ENCODE results near the gene CUEDC1. TPM values are rescaled to one million over a fixed set of nuclear protein-coding genes. Genes with fewer than 3 reads are reported as not detected.

CUEDC1 gene
- total and polyA plus RNA-seq, 4 donors = 19.7 to 55.7 (median 29.2) TPM

DNA sequence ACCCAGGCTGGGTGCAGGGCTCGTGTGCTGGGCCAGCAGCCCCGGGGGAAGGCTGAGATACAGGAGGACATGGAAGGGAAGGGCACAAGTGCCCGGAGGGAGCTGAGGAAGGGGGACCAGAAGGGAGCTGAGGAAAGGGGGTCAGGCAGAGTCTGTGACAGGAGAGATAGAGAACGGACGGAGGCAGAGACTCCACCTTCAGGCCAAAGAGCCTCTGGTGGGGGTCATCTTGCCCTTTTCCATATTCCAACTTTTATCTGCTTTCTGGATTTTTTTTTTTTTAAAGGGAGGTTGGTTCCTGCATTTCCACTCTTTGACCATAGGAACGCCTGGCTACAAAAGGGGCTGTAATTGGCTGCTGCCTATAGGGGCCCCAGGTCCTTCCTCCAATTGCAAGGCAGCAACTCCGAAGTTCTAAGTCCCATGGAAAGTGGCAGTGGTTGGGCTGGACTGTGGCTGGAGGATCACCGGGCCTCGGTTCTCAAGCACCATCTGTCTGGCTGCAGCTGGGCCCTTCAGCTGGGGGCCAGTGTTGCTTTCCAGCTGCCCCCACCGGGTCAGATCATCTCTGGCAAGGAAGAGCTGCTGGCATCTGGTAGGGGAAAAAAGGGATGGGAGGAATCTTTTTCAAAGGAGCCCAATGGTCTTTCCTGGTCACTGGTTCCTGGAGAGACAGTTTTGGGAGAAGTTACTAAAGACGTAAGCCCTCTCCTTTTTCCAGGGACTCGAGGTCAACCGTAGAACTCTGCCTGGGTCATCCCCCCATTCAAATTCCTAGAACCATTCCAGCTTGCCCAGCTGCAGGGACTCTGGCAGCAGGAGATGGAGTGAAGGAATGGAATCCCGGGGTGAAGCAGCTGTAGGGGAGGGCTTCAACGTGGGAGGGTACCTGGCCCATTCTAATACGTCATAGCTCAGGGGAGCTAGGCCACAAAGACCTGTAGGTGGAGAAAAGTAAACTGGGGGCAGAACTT is 92.2 kb downstream of the CUEDC1 start:
- TF ChIP-seq, protein P1, sequence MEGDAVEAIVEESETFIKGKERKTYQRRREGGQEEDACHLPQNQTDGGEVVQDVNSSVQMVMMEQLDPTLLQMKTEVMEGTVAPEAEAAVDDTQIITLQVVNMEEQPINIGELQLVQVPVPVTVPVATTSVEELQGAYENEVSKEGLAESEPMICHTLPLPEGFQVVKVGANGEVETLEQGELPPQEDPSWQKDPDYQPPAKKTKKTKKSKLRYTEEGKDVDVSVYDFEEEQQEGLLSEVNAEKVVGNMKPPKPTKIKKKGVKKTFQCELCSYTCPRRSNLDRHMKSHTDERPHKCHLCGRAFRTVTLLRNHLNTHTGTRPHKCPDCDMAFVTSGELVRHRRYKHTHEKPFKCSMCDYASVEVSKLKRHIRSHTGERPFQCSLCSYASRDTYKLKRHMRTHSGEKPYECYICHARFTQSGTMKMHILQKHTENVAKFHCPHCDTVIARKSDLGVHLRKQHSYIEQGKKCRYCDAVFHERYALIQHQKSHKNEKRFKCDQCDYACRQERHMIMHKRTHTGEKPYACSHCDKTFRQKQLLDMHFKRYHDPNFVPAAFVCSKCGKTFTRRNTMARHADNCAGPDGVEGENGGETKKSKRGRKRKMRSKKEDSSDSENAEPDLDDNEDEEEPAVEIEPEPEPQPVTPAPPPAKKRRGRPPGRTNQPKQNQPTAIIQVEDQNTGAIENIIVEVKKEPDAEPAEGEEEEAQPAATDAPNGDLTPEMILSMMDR (IDR thresholded peaks at IDR 0.05; ENCODE audit: control extremely low read depth, extremely low read depth) = no peak
- Histone ChIP-seq H3K9ac (ENCODE audit: insufficient read depth in 1 of 2, low read length in 2 of 2) (no peak overlapping the region), H3K27me3 (ENCODE audit: control insufficient read depth in 3 of 3, insufficient read depth in 3 of 3, low read length in 2 of 3) (no peaks in the 10 kb centered on the region), H3K4me3 (no peak overlapping the region), H3K4me1 (ENCODE audit: control insufficient read depth in 5 of 5, insufficient read depth in 5 of 5, low read length in 5 of 5) (peaks cover 0 to 28% (median 15%) of the 10 kb centered on the region in 5 donors), H3K36me3 (ENCODE audit: control insufficient read depth in 4 of 4, insufficient read depth in 4 of 4, low read length in 4 of 4) (peaks cover 0 to 11% (median 5%) of the 10 kb centered on the region in 4 donors), H3K9me3 (ENCODE audit: control insufficient read depth in 4 of 4, insufficient read depth in 3 of 4, low read length in 3 of 4) (no peaks in the 10 kb centered on the region), H3K27ac (ENCODE audit: low read depth in 1 of 2, low read length in 1 of 2) (peak overlapping the region in 1 of 2 donors; percentile 75)
- 82 to 86% methylated on average over 16 of the region's 16 CpGs for WGBS, 2 donors
- DNase-seq = peak in 1 of 3 donors; percentile 32
- ATAC-seq (ENCODE audit: insufficient read depth, low FRiP score) = no peak

DNA sequence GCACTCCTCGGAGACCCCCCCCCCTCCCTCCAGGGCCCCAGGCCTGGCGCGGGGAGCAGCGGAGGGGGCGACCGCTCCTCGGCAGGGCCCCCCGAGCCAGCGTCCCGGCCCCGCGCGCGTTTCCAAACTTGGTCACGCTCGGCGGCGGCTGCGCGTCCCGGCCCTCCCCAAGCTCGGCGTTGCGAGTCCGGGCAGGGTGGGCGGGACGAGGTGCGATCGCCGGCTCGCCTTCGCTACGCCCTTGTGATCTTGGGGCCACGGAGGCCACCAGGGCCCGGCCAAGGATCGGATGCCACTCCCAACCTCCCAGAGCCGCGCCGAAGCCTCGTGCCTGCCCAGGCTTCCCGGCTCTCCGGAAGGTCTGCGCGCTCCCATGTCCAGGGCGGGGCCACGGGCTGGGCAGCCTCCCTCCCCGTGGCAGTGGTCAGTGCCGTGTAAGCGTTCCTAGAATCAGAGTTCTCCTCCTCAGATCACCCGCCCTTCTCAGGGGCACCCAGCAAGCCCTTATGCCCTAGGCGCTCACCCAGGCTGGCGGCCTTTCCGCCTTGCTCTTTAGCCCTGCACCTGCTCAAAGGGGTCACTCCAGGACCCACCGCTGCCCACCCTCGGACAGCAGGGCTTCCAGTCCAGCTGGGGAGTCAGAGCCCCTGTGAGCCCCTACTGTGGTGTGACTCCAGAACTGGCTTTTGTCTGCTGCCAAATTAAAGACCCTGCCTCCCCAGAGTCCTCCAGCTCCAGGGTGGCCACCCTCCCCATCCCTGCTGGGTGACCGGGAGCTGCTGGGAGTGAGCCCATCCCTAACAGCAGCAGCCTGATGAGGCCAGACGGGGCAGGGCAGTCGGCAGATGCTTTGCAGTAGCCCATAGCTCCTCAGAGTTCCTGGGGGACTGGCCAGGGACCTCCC is 93.2 kb downstream of the CUEDC1 start:
- Histone ChIP-seq H3K4me1 (ENCODE audit: control insufficient read depth in 5 of 5, insufficient read depth in 5 of 5, low read length in 5 of 5) (peaks cover 0 to 25% (median 8%) of the 10 kb centered on the region in 5 donors), H3K9me3 (ENCODE audit: control insufficient read depth in 4 of 4, insufficient read depth in 3 of 4, low read length in 3 of 4) (no peaks in the 10 kb centered on the region), H3K36me3 (ENCODE audit: control insufficient read depth in 4 of 4, insufficient read depth in 4 of 4, low read length in 4 of 4) (peaks cover 0 to 8% (median 5%) of the 10 kb centered on the region in 4 donors), H3K4me3 (peak overlapping the region; percentile 18), H3K9ac (ENCODE audit: insufficient read depth in 1 of 2, low read length in 2 of 2) (no peak overlapping the region), H3K27me3 (ENCODE audit: control insufficient read depth in 3 of 3, insufficient read depth in 3 of 3, low read length in 2 of 3) (no peaks in the 10 kb centered on the region), H3K27ac (ENCODE audit: low read depth in 1 of 2, low read length in 1 of 2) (peak overlapping the region; percentile 75 to 85)
- WGBS, 2 donors = 11 to 35% methylated on average over 26 to 58 of the region's 58 CpGs
- TF ChIP-seq, protein P1 (IDR thresholded peaks at IDR 0.05; ENCODE audit: control extremely low read depth, extremely low read depth) = no peak
- peak; percentile 35 to 47 (median 43) for DNase-seq
- peak; percentile 78 for ATAC-seq (ENCODE audit: insufficient read depth, low FRiP score)

DNA sequence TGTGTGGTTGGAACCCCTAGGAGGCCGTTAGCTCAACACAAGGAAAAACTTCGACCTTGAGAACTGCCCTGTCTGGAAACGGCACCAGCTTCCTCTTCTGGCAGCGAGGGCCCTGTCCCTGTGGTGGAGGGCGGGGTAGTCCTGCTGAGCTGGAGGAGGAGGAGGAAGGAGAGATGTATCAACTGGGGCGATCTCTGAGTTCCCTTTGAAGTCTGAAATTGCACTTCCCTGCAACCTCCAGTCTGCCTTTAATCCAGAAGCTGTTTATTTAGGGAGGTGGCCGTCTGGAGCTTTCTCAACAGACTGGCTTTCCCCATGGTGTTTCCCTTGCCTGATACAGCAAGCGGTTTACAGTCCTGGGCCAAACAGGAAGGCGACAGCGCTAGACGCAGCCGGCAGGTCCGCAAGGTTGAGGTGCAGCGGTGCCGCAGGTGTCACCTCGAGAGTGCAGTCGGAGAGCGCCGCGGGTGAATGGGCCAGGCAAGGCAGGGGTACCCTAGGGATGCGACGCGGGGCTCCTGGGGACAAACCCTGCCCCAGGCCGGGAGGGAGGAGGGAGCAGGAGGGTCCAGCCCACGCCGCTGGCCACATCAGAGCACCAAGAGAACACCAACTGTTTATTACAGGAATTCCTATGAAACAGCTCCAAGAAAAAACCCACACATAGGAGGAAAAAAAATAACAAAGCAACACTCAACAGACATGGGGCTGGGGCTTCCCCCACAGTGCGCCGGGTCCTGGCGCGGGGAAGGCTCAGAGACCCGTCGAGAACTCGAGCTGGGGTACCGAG is 94.0 kb downstream of the CUEDC1 start:
- no peaks in the 10 kb centered on the region for H3K27me3 ChIP-seq (ENCODE audit: control insufficient read depth in 3 of 3, insufficient read depth in 3 of 3, low read length in 2 of 3)
- peaks cover 0 to 25% (median 8%) of the 10 kb centered on the region in 5 donors for H3K4me1 ChIP-seq (ENCODE audit: control insufficient read depth in 5 of 5, insufficient read depth in 5 of 5, low read length in 5 of 5)
- H3K4me3 ChIP-seq = peak overlapping the region; percentile 18
- peak overlapping the region; percentile 75 to 85 for H3K27ac ChIP-seq (ENCODE audit: low read depth in 1 of 2, low read length in 1 of 2)
- 1 to 2% methylated on average over 34 of the region's 34 CpGs for WGBS, 2 donors
- peaks cover 0 to 3% (median 2%) of the 10 kb centered on the region in 4 donors for H3K36me3 ChIP-seq (ENCODE audit: control insufficient read depth in 4 of 4, insufficient read depth in 4 of 4, low read length in 4 of 4)
- ATAC-seq (ENCODE audit: insufficient read depth, low FRiP score) (peak; percentile 50), DNase-seq (peak; percentile 61 to 71 (median 66))
- no peak overlapping the region for H3K9ac ChIP-seq (ENCODE audit: insufficient read depth in 1 of 2, low read length in 2 of 2)
- no peaks in the 10 kb centered on the region for H3K9me3 ChIP-seq (ENCODE audit: control insufficient read depth in 4 of 4, insufficient read depth in 3 of 4, low read length in 3 of 4)
- TF ChIP-seq, protein P1 (IDR thresholded peaks at IDR 0.05; ENCODE audit: control extremely low read depth, extremely low read depth) = no peak

All from lung (tissue), 12 donors.